Measurements from ENCODE around the gene APLP2. TPM values are rescaled to one million over a fixed set of nuclear protein-coding genes. Genes with fewer than 3 reads are reported as not detected.

Gene APLP2
- total RNA-seq, 1 donor from 2014 or later = 297 TPM

Other genes starting within 250 kb of the APLP2 start
- gene NFRKB, start 174.3 kb upstream of the APLP2 start, total RNA-seq = 12.3 TPM
- gene PRDM10, start 67.1 kb upstream of the APLP2 start, total RNA-seq = 6.6 TPM
- gene ST14, start 89.9 kb downstream of the APLP2 start, total RNA-seq = 2.1 TPM
- gene ZBTB44, start 245.0 kb downstream of the APLP2 start, total RNA-seq = 57.3 TPM

Data from left ventricle myocardium superior (tissue), 1 donor.